Panc1 (cell line): Measurements from ENCODE around the gene FCSK. TPM values are rescaled to one million over a fixed set of nuclear protein-coding genes. Genes with fewer than 3 reads are reported as not detected.

Source experiments
- ATAC-seq: fragments of 200-7000 bp; cut with Tn5 transposase; 2 replicates; pipeline ENCODE4 v1.9.1; 2020; ENCODE audit warnings: mild to moderate bottlenecking, moderate library complexity
- BruUV-seq: library from RNA; stranded (reverse); fragments of 400-500 nt; replicated peaks from 2 replicates; lab custom pipeline; 2021; lab: Mats Ljungman, UMichigan
- CTCF ChIA-PET: fragments of 300-600 bp; sonication (Branson Sonifier 250); formaldehyde crosslinking; loops from one replicate; lab custom pipeline; 2022; ENCODE audit warnings: antibody characterized with exemption; lab: Charles Lee
- POLR2A ChIA-PET: fragments of 300-600 bp; sonication (Branson Sonifier 250); formaldehyde crosslinking; loops from one replicate; lab custom pipeline; 2022; ENCODE audit warnings: antibody characterized with exemption; lab: Charles Lee
- DNase-seq: peaks from one replicate; pipeline ENCODE4 v3.0.0-alpha.2; 2010; ENCODE audit warnings: low read depth, low spot score
- H3K27ac ChIP-seq: 2 replicates; pipeline ENCODE4 v1.5.1; 2011; ENCODE audit warnings: mild to moderate bottlenecking, low read length, inconsistent platforms
- H3K27me3 ChIP-seq: fragments of 200-500 bp; sonication (Bioruptor generic); 2 replicates; pipeline ENCODE4 v1.6.0; 2014; ENCODE audit warnings: low read length, inconsistent platforms; ENCODE audit not compliant: control insufficient read depth, insufficient read depth
- H3K36me3 ChIP-seq: fragments of 200-500 bp; sonication (Bioruptor generic); 2 replicates; pipeline ENCODE4 v1.5.1; 2014; ENCODE audit warnings: inconsistent platforms, mild to moderate bottlenecking, low read length, moderate library complexity; ENCODE audit not compliant: control insufficient read depth, insufficient read depth
- H3K4me1 ChIP-seq: 2 replicates; pipeline ENCODE4 v1.5.1; 2011; ENCODE audit warnings: inconsistent platforms, mild to moderate bottlenecking, low read length, moderate library complexity; ENCODE audit not compliant: control insufficient read depth, insufficient read depth
- H3K4me3 ChIP-seq, 2 experiments: 2 replicates each; pipeline ENCODE4 v1.5.1; 2011 to 2012; ENCODE audit warnings: low read depth in 2 of 2, low read length in 2 of 2, mild to moderate bottlenecking in 2 of 2, inconsistent platforms in 1 of 2, moderate library complexity in 1 of 2
- H3K9me3 ChIP-seq: fragments of 200-500 bp; sonication (Bioruptor generic); 2 replicates; pipeline ENCODE4 v1.5.1; 2014; ENCODE audit warnings: low read depth, mild to moderate bottlenecking, inconsistent platforms, low read length, moderate library complexity; ENCODE audit not compliant: control insufficient read depth, insufficient read depth
- POLR2AphosphoS5 ChIP-seq: IDR thresholded peaks from 2 replicates; pipeline ENCODE4 v1.6.1; 2012; ENCODE audit warnings: mild to moderate bottlenecking, low read depth, low read length, moderate library complexity
- SIN3A ChIP-seq: IDR thresholded peaks from 2 replicates; pipeline ENCODE4 v1.6.1; 2012; ENCODE audit warnings: low read depth, mild to moderate bottlenecking, low read length, moderate library complexity, borderline replicate concordance; ENCODE audit not compliant: insufficient read depth
- TCF7L2 ChIP-seq: IDR thresholded peaks from 2 replicates; pipeline ENCODE4 v1.6.1; 2011; ENCODE audit warnings: mild to moderate bottlenecking, low read depth, low read length, inconsistent platforms
- in situ Hi-C: cut with HindIII; loops from 2 replicates; pipeline ENCODE4 v1.10.0; 2016; ENCODE audit warnings: low sequenced_read_pairs, low pct_unique_long_range_greater_than_20kb
- intact Hi-C: fragments of 100-400 bp; cut with micrococcal nuclease; formaldehyde crosslinking; loops from one replicate; pipeline ENCODE4 v1.10.0; 2022; ENCODE audit not compliant: unreplicated experiment
- total RNA-seq: library from RNA; stranded (reverse); gene quantifications from one replicate; pipeline ENCODE4 v1.2.1, GENCODE V29; 2021; ENCODE audit not compliant: unreplicated experiment
- TF ChIP-seq, protein P1 (sequence below): fragments of 450-650 bp; IDR thresholded peaks from 2 replicates; pipeline ENCODE4 v1.5.1; 2017; ENCODE audit warnings: mild to moderate bottlenecking
- TF ChIP-seq, protein P2 (sequence below), 2 experiments: IDR thresholded peaks; 2 replicates each; pipeline ENCODE4 v1.6.1; 2011 to 2012; ENCODE audit warnings: low read depth in 2 of 2, control low read depth in 1 of 2, low read length in 1 of 2, mild to moderate bottlenecking in 1 of 2, moderate library complexity in 1 of 2; ENCODE audit not compliant: insufficient read depth in 1 of 2

FCSK gene
- total RNA-seq, 1 experiment from 2014 or later, result 16.9 TPM

DNA sequence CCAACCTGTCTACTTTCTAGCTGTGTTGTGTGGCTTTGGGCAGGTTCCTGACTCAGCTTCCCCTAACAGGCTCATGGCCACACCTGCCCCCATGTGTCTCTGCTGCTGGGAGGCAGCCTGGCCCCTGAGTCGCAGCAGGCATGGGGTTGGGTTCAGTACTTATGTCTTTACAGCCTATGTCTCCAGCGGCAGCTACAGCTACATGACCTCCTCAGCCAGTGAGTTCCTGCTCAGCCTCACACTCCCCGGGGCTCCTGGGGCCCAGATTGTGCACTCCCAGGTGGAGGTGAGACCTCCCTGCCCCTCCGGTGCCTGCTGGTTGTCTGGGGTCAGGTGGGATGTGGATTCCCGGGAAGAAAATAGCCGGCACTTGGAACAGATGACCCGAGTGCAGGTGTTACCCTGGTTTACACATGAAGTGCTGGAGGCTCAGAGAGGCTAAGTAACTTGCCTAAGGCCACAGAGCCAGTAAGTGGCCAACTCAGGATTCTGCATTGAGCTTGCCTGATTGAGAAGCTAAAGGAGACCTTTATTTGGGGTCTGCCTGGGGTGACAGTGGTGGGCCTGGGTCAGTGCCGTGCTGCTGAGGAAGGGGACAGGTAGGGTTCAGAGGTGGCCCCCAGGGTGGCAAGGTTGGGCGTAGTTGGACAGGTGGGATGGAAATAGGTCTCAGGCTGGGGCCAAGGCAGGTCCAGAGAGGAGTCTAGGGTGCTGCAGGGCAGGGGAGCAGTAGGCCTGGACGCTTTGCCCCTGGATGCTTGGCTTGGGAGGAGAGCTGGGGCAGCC, 15.9 kb downstream of the FCSK start:
- Histone ChIP-seq H3K36me3 (no peaks in the 10 kb centered on the region), H3K27me3 (no peaks in the 10 kb centered on the region), H3K4me3 (no peak overlapping the region), H3K9me3 (no peaks in the 10 kb centered on the region), H3K4me1 (no peaks in the 10 kb centered on the region), H3K27ac (no peak overlapping the region)
- peak; percentile 3; the same call in 1 of the 2 replicates for ATAC-seq
- in situ Hi-C loops, result no loop called here
- no TSS peak for BruUV-seq
- POLR2A ChIA-PET, result interaction anchor here (0.6 to 0.7 kb wide), 4 partner anchors 11 to 186 kb away, joined by 3 to 12 read pairs (median 7); no protein-coding TSS in a partner anchor
- TF ChIP-seq, protein P1, sequence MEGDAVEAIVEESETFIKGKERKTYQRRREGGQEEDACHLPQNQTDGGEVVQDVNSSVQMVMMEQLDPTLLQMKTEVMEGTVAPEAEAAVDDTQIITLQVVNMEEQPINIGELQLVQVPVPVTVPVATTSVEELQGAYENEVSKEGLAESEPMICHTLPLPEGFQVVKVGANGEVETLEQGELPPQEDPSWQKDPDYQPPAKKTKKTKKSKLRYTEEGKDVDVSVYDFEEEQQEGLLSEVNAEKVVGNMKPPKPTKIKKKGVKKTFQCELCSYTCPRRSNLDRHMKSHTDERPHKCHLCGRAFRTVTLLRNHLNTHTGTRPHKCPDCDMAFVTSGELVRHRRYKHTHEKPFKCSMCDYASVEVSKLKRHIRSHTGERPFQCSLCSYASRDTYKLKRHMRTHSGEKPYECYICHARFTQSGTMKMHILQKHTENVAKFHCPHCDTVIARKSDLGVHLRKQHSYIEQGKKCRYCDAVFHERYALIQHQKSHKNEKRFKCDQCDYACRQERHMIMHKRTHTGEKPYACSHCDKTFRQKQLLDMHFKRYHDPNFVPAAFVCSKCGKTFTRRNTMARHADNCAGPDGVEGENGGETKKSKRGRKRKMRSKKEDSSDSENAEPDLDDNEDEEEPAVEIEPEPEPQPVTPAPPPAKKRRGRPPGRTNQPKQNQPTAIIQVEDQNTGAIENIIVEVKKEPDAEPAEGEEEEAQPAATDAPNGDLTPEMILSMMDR, result no peak
- TF ChIP-seq, protein P2, sequence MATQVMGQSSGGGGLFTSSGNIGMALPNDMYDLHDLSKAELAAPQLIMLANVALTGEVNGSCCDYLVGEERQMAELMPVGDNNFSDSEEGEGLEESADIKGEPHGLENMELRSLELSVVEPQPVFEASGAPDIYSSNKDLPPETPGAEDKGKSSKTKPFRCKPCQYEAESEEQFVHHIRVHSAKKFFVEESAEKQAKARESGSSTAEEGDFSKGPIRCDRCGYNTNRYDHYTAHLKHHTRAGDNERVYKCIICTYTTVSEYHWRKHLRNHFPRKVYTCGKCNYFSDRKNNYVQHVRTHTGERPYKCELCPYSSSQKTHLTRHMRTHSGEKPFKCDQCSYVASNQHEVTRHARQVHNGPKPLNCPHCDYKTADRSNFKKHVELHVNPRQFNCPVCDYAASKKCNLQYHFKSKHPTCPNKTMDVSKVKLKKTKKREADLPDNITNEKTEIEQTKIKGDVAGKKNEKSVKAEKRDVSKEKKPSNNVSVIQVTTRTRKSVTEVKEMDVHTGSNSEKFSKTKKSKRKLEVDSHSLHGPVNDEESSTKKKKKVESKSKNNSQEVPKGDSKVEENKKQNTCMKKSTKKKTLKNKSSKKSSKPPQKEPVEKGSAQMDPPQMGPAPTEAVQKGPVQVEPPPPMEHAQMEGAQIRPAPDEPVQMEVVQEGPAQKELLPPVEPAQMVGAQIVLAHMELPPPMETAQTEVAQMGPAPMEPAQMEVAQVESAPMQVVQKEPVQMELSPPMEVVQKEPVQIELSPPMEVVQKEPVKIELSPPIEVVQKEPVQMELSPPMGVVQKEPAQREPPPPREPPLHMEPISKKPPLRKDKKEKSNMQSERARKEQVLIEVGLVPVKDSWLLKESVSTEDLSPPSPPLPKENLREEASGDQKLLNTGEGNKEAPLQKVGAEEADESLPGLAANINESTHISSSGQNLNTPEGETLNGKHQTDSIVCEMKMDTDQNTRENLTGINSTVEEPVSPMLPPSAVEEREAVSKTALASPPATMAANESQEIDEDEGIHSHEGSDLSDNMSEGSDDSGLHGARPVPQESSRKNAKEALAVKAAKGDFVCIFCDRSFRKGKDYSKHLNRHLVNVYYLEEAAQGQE (IDR thresholded peaks at IDR 0.05; ENCODE audit: insufficient read depth in 1 of 2, low read depth in 2 of 2, low read length in 1 of 2), result no peak
- TF ChIP-seq POLR2AphosphoS5 (no peak), TCF7L2 (no peak), SIN3A (no peak)
- no peak for DNase-seq
- intact Hi-C loops, result no loop called here
- CTCF ChIA-PET, result interaction anchor here (0.6 to 1.3 kb wide), 3 partner anchors 61 to 100 kb away, joined by 3 to 7 read pairs (median 6); no protein-coding TSS in a partner anchor

- no TSS peak for BruUV-seq
- Histone ChIP-seq H3K4me3 (no peak overlapping the region), H3K27ac (no peak overlapping the region; the same call in 1 of the 2 replicates), H3K27me3 (no peaks in the 10 kb centered on the region), H3K36me3 (no peaks in the 10 kb centered on the region), H3K9me3 (no peaks in the 10 kb centered on the region), H3K4me1 (no peaks in the 10 kb centered on the region)
- ChIA-PET POLR2A (interaction anchor here (0.6 to 0.7 kb wide), 2 partner anchors 12 to 42 kb away, joined by 3 to 8 read pairs; no protein-coding TSS in a partner anchor), CTCF (interaction anchor here (0.9 to 1.3 kb wide), 2 partner anchors 62 to 101 kb away, joined by 3 to 7 read pairs; no protein-coding TSS in a partner anchor)
- ATAC-seq (peak; percentile 74), DNase-seq (no peak)
- TF ChIP-seq, protein P1, result peak; percentile 72; the same call in 1 of the 2 replicates
- no peak for TF ChIP-seq SIN3A
- TF ChIP-seq TCF7L2, result no peak
- TF ChIP-seq, protein P2 (IDR thresholded peaks at IDR 0.05; ENCODE audit: insufficient read depth in 1 of 2, low read depth in 2 of 2, low read length in 1 of 2), result no peak
- no peak for TF ChIP-seq POLR2AphosphoS5
- in situ Hi-C loops, result no loop called here
- intact Hi-C loops, result no loop called here
These were observed 16.5 kb downstream of the FCSK start for GRCh38 chr16:70470927-70471341.
